RWPE1 (cell line): ENCODE measurements around the gene CCDC183.
"Not testable (repeated sequence)": the region's sequence is repeated elsewhere in the genome, so short reads cannot be mapped to it uniquely, and the experiment has no call there.

Source experiments
- CTCF ChIA-PET: fragments of 350-600 bp; sonication (Branson Sonifier 250); formaldehyde crosslinking; extraction: SDS; loops from one replicate; lab custom pipeline; 2021; lab: Yijun Ruan, JAX
- POLR2A ChIA-PET: fragments of 400-600 bp; formaldehyde crosslinking; extraction: SDS; loops from one replicate; lab custom pipeline; 2020; ENCODE audit warnings: antibody characterized with exemption; ENCODE audit not compliant: low non-redundant PET; lab: Yijun Ruan, JAX
- DNase-seq: peaks from one replicate; pipeline ENCODE4 v3.0.0; 2012; ENCODE audit warnings: low spot score
- H3K27ac ChIP-seq: fragments of 450-650 bp; 2 replicates; pipeline ENCODE4 v1.5.1; 2017
- TF ChIP-seq, protein P1 (sequence below): fragments of 450-650 bp; conservative IDR thresholded peaks from 2 replicates; pipeline ENCODE4 v1.5.1; 2017; ENCODE audit warnings: low read depth, mild to moderate bottlenecking

CCDC183 gene

DNA sequence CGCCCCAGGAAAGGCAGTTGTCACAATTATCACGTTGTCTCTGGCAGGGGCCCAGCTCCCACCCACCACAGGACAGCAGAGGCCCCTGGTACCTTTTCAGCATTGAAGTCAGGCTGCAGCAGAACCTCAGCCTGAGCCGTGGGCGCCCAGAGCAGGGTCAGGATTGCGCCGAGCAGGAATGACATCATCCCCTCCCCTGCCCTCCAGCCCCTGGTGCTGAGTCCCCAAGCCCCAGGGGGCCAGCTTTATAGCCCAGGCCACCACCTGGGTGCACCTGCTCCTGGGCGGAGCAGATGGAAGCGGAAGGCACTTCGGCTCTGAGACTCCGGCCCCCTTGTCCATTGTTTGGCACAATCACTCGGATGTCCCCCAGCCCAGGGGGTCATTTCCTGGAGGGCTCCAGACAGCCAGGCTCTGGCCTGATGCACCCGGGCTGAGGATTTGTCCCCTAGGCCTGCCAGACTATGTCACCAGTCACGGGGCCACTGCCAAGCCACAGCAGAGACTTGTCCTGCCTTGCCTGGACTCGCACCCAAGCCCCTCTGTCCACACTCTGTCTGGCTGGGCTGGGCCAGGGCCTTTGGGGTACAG, 31.7 kb upstream of the CCDC183 start, which contains the start of gene LCN15:
Gene LCN15, minus strand, starts transcription at position 218 of the 591 bp plus-strand sequence. Its CDS starts 30 bp downstream, at position 188.
- DNase-seq, result no peak
- TF ChIP-seq, protein P1, sequence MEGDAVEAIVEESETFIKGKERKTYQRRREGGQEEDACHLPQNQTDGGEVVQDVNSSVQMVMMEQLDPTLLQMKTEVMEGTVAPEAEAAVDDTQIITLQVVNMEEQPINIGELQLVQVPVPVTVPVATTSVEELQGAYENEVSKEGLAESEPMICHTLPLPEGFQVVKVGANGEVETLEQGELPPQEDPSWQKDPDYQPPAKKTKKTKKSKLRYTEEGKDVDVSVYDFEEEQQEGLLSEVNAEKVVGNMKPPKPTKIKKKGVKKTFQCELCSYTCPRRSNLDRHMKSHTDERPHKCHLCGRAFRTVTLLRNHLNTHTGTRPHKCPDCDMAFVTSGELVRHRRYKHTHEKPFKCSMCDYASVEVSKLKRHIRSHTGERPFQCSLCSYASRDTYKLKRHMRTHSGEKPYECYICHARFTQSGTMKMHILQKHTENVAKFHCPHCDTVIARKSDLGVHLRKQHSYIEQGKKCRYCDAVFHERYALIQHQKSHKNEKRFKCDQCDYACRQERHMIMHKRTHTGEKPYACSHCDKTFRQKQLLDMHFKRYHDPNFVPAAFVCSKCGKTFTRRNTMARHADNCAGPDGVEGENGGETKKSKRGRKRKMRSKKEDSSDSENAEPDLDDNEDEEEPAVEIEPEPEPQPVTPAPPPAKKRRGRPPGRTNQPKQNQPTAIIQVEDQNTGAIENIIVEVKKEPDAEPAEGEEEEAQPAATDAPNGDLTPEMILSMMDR, result no peak
- H3K27ac ChIP-seq, result no peak within 1 kb of the TSS
- ChIA-PET CTCF (no interaction called here), POLR2A (no interaction called here)

- ChIA-PET CTCF (no interaction called here), POLR2A (no interaction called here)
- DNase-seq, result no peak
- TF ChIP-seq, protein P1, result no peak
- no peak overlapping the region for H3K27ac ChIP-seq
Measured at GRCh38 chr9:136765041-136765440, 31.1 kb upstream of the CCDC183 start.

- POLR2A ChIA-PET, H3K27ac ChIP-seq, DNase-seq: not testable (repeated sequence)
- CTCF ChIA-PET, result interaction anchor here (0.7 to 3.1 kb wide), 6 partner anchors 13 to 110 kb away, joined by 3 to 11 read pairs (median 4); no protein-coding TSS in a partner anchor
Measured at GRCh38 chr9:136765745-136766409, 30.3 kb upstream of the CCDC183 start.

- not testable (repeated sequence) for H3K27ac ChIP-seq, DNase-seq
- CTCF ChIA-PET, result interaction anchor here (0.7 to 3.1 kb wide), 5 partner anchors 13 to 110 kb away, joined by 3 to 11 read pairs (median 4); no protein-coding TSS in a partner anchor
Measured at GRCh38 chr9:136766410-136767120, 29.6 kb upstream of the CCDC183 start.

GRCh38 chr9:136769710-136770191, 26.4 kb upstream of the CCDC183 start:
- DNase-seq, result peak; percentile 34
- H3K27ac ChIP-seq, result no peak overlapping the region
- TF ChIP-seq, protein P1, result no peak; the same call in 1 of the 2 replicates
- ChIA-PET CTCF (interaction anchor here (0.7 to 1.2 kb wide), 4 partner anchors 8 to 193 kb away, joined by 3 to 7 read pairs (median 4); partner anchors contain the start of gene LCN8), POLR2A (no interaction called here)

More at GRCh38 chr9:136766410-136767120, 29.6 kb upstream of the CCDC183 start:
- TF ChIP-seq, protein P1, result peak; percentile 54; the same call in 1 of the 2 replicates
- POLR2A ChIA-PET, result not testable (repeated sequence)

GRCh38 chr9:136771907-136772415, 24.2 kb upstream of the CCDC183 start:
- no peak for DNase-seq

More at GRCh38 chr9:136771907-136772415, 24.2 kb upstream of the CCDC183 start:
- H3K27ac ChIP-seq, result no peak overlapping the region
- ChIA-PET POLR2A (no interaction called here), CTCF (no interaction called here)
- TF ChIP-seq, protein P1, result no peak
